NAMALWA (cell line): ENCODE measurements around the gene NEURL2.
A peak's percentile ranks its signal among the peaks of the same experiment; 100 is the strongest.
"Not testable (repeated sequence)": the region's sequence is repeated elsewhere in the genome, so short reads cannot be mapped to it uniquely, and the experiment has no call there.

Source experiments
- DNase-seq: peaks from one replicate; pipeline ENCODE4 v3.0.0-alpha.2; 2015; ENCODE audit warnings: low spot score

Gene NEURL2

GRCh38 chr20:45920462-45921336 is 29.7 kb upstream of the NEURL2 start:
- no peak for DNase-seq

DNA sequence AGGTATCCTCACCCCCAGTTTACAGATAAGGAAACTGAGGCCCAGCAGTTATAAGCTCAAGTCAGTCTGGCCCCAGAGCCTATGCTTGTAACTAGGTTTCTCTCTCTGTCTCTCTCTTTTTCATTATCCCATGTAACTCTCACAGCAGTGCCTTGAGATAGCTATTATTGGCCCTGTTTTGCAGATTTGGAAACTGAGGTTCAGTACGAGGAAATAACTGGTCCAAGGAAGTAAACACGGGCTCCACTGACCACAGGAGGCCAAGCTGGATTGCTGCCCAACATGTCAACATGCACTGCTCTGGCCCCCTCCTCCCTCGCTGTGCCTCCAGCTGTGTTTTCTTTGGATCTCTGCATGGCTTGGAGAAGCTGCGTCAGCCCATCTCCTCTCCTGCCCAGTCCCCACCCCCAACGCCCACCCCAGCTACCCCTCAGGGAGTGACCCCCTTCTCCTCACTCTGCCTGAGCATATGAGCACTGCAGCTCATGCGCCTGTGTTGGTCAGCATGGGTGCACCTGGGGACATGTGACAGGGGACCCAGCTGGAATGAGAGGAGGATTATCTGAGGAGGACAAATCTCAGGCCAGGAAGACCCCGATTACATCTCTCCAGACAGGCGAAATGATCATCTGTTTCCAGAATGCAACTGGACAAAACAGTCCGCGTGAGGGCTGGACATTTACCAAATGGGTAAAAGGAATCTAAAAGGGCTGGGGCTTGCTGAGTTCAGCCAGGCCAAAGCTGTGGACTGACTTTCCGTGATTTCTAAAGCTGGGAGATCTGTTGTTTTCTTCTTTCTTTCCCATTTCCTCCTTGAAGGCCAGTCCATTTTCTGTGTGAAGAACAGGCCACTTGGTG is 28.8 kb upstream of the NEURL2 start:
- no peak for DNase-seq

GRCh38 chr20:45918779-45919537 is 27.9 kb upstream of the NEURL2 start:
- DNase-seq: no peak

- DNase-seq: no peak
Measured at GRCh38 chr20:45918182-45918737, 27.3 kb upstream of the NEURL2 start.

DNA sequence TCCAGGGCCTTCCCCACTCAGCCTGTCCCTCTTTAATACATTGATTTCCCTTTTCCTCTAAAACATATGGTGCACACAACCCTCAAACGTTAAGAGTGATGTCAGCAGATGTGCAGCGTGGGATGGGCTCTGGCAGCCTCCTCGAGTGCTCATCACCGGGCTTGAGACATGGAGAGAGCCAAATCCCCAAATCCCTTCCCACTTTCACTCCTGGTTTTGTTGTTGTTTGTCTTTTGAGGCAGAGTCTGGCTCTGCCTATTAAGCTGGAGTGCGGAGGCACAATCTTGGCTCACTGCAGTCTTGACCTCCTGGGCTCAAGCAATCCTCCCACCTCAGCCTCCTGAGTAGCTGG is 26.8 kb upstream of the NEURL2 start:
- DNase-seq: no peak

- no peak for DNase-seq
Measured at GRCh38 chr20:45913116-45913515, 22.1 kb upstream of the NEURL2 start.

DNA sequence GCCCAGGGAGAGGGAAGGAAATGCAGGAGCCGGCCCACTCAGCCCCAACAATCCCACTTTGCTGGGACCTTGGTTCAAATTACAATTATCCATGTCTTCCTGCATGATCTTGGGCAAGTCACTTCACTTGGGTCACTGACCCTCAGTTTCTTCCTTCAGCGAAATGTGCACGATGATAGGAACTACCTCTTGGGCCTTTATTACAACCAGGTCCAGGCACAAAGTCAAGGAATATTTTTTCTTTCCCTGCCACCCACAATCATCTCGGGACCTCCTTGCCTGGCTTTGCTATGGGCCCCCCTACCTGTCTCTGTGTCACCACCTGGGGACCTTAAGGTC is 21.3 kb upstream of the NEURL2 start:
- DNase-seq: no peak

- peak; percentile 28 for DNase-seq
Measured at GRCh38 chr20:45911486-45912343, 20.7 kb upstream of the NEURL2 start, which contains the start of gene PLTP. Gene PLTP, minus strand, starts transcription at chr20:45912155. Its CDS starts 703 bp downstream, at chr20:45911452.

DNA sequence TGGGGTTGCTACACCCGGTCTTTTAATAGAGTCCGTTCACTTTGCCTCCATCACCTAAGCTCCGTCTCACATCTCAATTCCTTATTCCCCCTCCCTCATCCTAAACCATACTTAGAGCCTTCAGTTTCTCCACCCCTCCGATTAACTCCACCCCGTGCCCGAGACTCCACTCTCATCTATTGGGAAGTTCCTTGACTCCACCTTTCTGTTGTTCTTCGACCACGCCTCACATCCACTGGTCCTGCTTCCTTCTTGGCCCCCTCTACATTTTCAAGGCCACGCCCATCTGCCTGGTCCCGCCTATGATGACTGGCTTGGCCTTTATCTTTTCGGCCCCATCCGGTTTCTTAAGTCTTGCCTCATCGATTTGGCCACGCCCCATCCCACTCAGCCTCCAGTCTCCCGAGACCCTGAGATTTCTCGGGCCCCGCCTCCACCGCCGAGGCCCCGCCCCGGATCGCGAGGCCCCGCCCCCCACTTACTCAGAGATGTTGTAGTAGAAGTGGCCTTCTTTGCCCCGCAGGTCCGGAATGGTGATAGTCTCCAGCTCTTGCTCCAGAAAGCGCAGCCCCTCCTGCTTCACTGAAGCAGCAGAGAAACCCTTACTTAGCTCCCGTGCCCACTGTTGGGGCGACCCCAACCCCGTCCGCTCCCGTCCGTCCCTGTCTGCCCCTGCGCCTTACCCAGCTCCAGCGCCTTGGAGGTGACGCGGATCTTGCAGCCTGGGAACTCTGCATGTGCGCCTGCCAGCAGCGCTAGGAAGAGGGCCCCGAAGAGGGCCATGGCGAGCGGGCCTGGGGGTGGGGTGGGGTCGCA is 19.9 kb upstream of the NEURL2 start:
- peak; percentile 99 for DNase-seq

DNA sequence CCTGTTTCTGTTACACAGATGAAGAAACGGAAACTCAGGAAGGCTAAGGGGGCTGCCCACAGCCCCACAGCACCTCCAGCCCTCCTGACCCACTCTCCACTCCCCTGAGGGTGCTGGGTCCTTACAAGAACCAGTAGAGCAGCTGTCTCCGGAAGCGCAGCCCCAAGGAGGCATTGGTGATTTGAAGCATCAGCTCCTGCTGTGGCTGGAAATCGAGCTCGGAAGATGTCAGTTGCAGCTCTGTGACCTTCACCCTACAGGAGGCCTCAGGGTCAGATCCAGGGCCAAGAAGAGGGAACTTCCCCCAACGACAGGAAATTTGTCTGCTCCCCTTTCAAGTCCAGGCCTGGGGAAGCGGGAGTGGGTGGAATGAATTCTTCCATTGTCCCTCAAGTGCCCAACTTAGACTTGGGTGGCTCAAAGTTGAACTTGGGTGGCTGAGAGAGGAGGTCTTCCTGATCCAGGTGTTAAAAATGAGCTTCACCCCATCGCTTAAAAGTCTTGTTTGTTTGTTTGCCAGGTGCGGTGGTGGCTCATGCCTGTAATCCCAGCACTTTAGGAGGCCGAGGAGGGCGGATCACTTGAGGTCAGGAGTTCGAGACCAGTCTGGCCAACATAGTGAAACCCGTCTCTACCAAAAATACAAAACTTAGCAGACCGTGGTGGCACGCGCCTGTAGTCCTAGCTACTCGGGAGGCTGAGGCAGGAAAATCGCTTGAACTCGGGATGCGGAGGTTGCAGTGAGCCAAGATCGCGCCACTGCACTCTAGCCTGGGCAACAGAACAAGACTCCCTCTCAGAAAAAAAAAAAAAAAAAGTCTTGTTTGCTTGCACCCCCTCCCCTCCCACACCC is 19.0 kb upstream of the NEURL2 start:
- no peak for DNase-seq

- no peak for DNase-seq
Measured at GRCh38 chr20:45909336-45909808, 18.4 kb upstream of the NEURL2 start.

DNA sequence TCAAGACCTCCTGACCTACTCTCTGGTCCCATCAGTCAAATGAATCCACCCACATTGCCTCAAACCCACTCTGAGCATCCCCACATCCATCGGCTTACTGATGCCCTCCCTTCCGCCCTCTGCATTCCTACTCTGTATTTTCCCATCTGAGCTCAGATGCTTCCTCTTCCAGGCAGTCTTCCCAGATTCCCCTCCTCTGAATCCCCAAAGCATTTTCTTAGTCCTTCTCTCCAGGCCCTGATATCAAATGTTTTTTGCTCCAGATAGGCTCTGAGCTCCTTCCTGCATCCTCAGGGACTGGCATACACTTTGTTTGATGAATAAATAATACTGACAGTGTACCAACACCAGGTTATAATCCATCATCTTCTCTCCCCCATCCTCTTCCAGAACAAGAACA is 17.1 kb upstream of the NEURL2 start:
- no peak for DNase-seq

- no peak for DNase-seq
Measured at GRCh38 chr20:45907219-45907948, 16.4 kb upstream of the NEURL2 start.

DNA sequence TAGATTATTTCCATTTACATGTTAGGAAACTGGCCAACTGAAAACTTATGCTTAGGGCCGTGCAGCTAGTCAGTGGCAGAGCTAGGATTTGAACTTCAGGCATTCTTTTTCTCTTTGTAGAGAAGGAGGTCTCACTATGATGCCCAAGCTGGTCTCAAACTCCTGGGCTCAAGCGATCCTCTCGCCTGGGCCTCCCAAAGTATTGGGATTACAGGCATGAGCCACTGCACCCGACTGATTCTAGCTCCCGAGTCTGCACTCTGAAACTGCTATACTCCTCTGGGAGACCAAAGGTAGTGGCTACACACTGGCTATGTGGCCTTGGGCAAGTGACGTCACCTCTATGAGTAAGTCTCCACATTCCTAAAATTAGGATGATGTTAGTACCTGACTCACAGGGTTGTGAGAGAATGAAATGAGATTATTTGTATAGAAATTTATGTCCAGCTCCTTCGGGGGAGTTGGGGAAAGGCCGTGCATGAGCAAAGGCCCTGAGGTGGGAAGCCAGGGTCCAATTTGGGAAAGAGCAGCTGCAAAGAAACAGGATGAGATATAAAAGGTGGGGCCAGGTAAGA is 14.6 kb upstream of the NEURL2 start:
- no peak for DNase-seq

DNA sequence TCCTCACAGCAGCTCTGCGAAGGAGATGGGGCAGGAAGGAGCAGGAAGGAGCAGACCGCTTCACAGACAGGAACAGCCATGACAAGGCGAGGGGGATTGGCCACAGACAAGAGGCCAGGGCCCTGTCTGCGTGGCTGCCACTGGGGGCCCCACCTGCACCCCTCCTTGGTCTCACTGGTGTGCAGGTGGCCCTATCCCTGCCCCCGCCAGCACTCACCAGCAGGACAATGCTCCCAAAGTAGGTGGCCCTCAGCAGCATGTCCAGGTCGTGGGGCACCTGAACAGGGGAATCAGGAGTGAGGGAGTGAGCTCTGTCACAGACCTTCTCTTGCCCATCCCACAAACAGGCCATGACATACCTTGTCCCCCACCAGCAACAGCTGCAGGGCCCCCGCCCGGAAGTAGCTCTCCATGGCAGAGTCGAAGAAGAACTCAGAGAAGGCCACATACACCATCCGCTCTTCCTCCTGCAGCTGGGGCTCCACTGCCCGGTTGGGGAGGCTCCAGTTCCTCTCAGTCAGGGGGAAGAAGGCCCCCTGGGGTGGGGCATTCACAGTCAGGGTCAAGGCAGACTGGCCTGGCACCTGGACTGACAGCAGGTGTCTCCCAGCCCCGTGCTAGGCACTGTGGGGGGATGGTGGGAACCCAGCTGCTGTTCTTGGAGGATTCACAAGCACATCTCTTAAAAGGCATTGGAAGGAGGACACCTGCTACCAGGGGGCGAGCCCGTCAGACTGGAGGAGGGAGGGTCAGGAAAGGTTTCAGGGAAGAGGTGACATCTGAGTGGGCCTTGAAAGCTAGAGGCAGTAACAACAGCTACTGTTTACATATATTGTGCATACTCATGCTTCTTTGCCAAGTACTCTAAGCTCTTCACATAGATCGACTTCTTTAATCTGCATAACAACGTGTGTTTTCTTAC is 13.8 kb upstream of the NEURL2 start:
- DNase-seq: no peak

GRCh38 chr20:45902199-45902701 is 11.2 kb upstream of the NEURL2 start:
- DNase-seq: no peak

- DNase-seq: not testable (repeated sequence)
Measured at GRCh38 chr20:45901332-45901731, 10.3 kb upstream of the NEURL2 start.
